A673 (cell line): ENCODE data around the gene TBR1. TPM values are rescaled to one million over a fixed set of nuclear protein-coding genes. Genes with fewer than 3 reads are reported as not detected.

ENCODE experiments used
- BruUV-seq: library from RNA; stranded (reverse); fragments of 400-500 nt; replicated peaks from 2 replicates; lab custom pipeline; 2021; lab: Mats Ljungman, UMichigan
- CTCF ChIA-PET: fragments of 300-600 bp; sonication (Branson Sonifier 250); formaldehyde crosslinking; loops from one replicate; lab custom pipeline; 2022; ENCODE audit warnings: antibody characterized with exemption; lab: Charles Lee
- POLR2A ChIA-PET: fragments of 300-600 bp; sonication (Branson Sonifier 250); formaldehyde crosslinking; loops from one replicate; lab custom pipeline; 2022; ENCODE audit warnings: antibody characterized with exemption; ENCODE audit not compliant: low non-redundant PET; lab: Charles Lee
- DNase-seq: peaks from one replicate; pipeline ENCODE4 v3.0.0-alpha.2; 2015; ENCODE audit warnings: low spot score
- H3K27ac ChIP-seq: fragments of 200-600 bp; sonication (generic); 2 replicates; pipeline ENCODE4 v1.5.1; 2016; ENCODE audit warnings: mixed run types, low read depth, mild to moderate bottlenecking, mixed read lengths, antibody characterized with exemption, low read length; ENCODE audit not compliant: poor library complexity, severe bottlenecking
- H3K27me3 ChIP-seq: fragments of 200-600 bp; sonication (generic); replicated peaks from 2 replicates; pipeline ENCODE4 v1.6.1; 2017; ENCODE audit warnings: mixed run types, low read depth, mild to moderate bottlenecking, mixed read lengths, antibody characterized with exemption, low read length; ENCODE audit not compliant: insufficient read depth, poor library complexity
- H3K36me3 ChIP-seq: fragments of 200-600 bp; sonication (generic); 2 replicates; pipeline ENCODE4 v1.6.1; 2016; ENCODE audit warnings: mixed run types, mild to moderate bottlenecking, mixed read lengths, antibody characterized with exemption, low read length; ENCODE audit not compliant: insufficient read depth, poor library complexity, severe bottlenecking
- H3K4me1 ChIP-seq: fragments of 200-600 bp; sonication (generic); 2 replicates; pipeline ENCODE4 v1.6.1; 2017; ENCODE audit warnings: mixed run types, mild to moderate bottlenecking, mixed read lengths, antibody characterized with exemption, low read length; ENCODE audit not compliant: insufficient read depth, poor library complexity, severe bottlenecking
- H3K4me3 ChIP-seq: fragments of 200-600 bp; sonication (generic); 2 replicates; pipeline ENCODE4 v1.5.1; 2016; ENCODE audit warnings: low read depth, mixed run types, mild to moderate bottlenecking, mixed read lengths, low read length; ENCODE audit not compliant: poor library complexity, severe bottlenecking
- H3K9me3 ChIP-seq: fragments of 200-600 bp; sonication (generic); 2 replicates; pipeline ENCODE4 v1.6.1; 2016; ENCODE audit warnings: mixed run types, low read depth, mild to moderate bottlenecking, mixed read lengths, antibody characterized with exemption, low read length; ENCODE audit not compliant: poor library complexity, severe bottlenecking
- CTCF ChIP-seq: fragments of 300-800, 200-600 bp; sonication (generic); conservative IDR thresholded peaks from 2 replicates; pipeline ENCODE4 v1.5.1; 2017; ENCODE audit warnings: low read depth, mild to moderate bottlenecking, antibody characterized with exemption, low read length, moderate library complexity, mixed read lengths
- EZH2 ChIP-seq: fragments of 200-600 bp; sonication (generic); IDR thresholded peaks from 2 replicates; pipeline ENCODE4 v1.6.1; 2017; ENCODE audit warnings: borderline replicate concordance, low read depth, mild to moderate bottlenecking, mixed read lengths, antibody characterized with exemption, low read length; ENCODE audit not compliant: poor library complexity, severe bottlenecking
- intact Hi-C: fragments of 100-400 bp; cut with micrococcal nuclease; formaldehyde crosslinking; loops from one replicate; pipeline ENCODE4 v1.10.0; 2022; ENCODE audit not compliant: unreplicated experiment
- total RNA-seq: library from RNA; stranded (reverse); gene quantifications from 2 replicates; pipeline ENCODE4 v1.2.3, GENCODE V29; 2021

The TBR1 gene
- total RNA-seq, 1 experiment from 2014 or later, result 0.17 TPM

GRCh38 chr2:161374446-161374845 lies 41.7 kb upstream of the TBR1 start:
- DNase-seq, result no peak
- Histone ChIP-seq H3K27me3 (no peaks in the 10 kb centered on the region), H3K4me3 (no peak overlapping the region), H3K4me1 (peaks cover 51% of the 10 kb centered on the region), H3K27ac (no peak overlapping the region), H3K36me3 (peaks cover 29% of the 10 kb centered on the region), H3K9me3 (no peaks in the 10 kb centered on the region)
- intact Hi-C loops, result no loop called here
- TF ChIP-seq CTCF (no peak), EZH2 (no peak)
- no TSS peak for BruUV-seq
- ChIA-PET POLR2A (no interaction called here), CTCF (interaction anchor here (0.6 kb wide), 1 partner anchor 944 kb away, joined by 3 read pairs; the partner anchor contains the start of gene IFIH1)

GRCh38 chr2:161379740-161380139 lies 36.4 kb upstream of the TBR1 start:
- Histone ChIP-seq H3K4me3 (no peak overlapping the region), H3K9me3 (no peaks in the 10 kb centered on the region), H3K27ac (no peak overlapping the region), H3K36me3 (peaks cover 12% of the 10 kb centered on the region), H3K27me3 (no peaks in the 10 kb centered on the region), H3K4me1 (peaks cover 1% of the 10 kb centered on the region)
- ChIA-PET CTCF (no interaction called here), POLR2A (no interaction called here)
- no peak for DNase-seq
- no TSS peak for BruUV-seq
- TF ChIP-seq CTCF, result no peak
- TF ChIP-seq EZH2, result no peak
- intact Hi-C loops, result no loop called here

GRCh38 chr2:161381546-161381945 lies 34.6 kb upstream of the TBR1 start:
- POLR2A ChIA-PET, result no interaction called here
- BruUV-seq, result no TSS peak

More at GRCh38 chr2:161381546-161381945, 34.6 kb upstream of the TBR1 start:
- no peak for TF ChIP-seq CTCF
- no peak for TF ChIP-seq EZH2
- Histone ChIP-seq H3K9me3 (no peaks in the 10 kb centered on the region), H3K27me3 (no peaks in the 10 kb centered on the region), H3K27ac (no peak overlapping the region), H3K4me1 (no peaks in the 10 kb centered on the region), H3K4me3 (no peak overlapping the region), H3K36me3 (peaks cover 14% of the 10 kb centered on the region)
- intact Hi-C loops, result no loop called here
- CTCF ChIA-PET, result no interaction called here
- no peak for DNase-seq
